Progenitor cell of endocrine pancreas (in vitro differentiated cells): ENCODE results near the gene PMEPA1. TPM values are rescaled to one million over a fixed set of nuclear protein-coding genes. Genes with fewer than 3 reads are reported as not detected.

ENCODE experiments used
- DNase-seq: peaks from one replicate; pipeline ENCODE4 v3.0.0; 2021; ENCODE audit warnings: low spot score; ENCODE audit not compliant: unreplicated experiment
- H3K27ac Mint-ChIP-seq: 2 replicates; pipeline ENCODE4 v1.8.0; 2021; ENCODE audit warnings: mild to moderate bottlenecking, moderate library complexity, mixed read lengths
- H3K27me3 Mint-ChIP-seq: 2 replicates; pipeline ENCODE4 v1.8.0; 2021; ENCODE audit warnings: mixed read lengths
- H3K36me3 Mint-ChIP-seq: 2 replicates; pipeline ENCODE4 v1.8.0; 2022; ENCODE audit warnings: mixed read lengths; ENCODE audit not compliant: insufficient read depth
- H3K4me1 Mint-ChIP-seq: 2 replicates; pipeline ENCODE4 v1.8.0; 2021; ENCODE audit warnings: low read depth, mixed read lengths
- H3K4me3 Mint-ChIP-seq: 2 replicates; pipeline ENCODE4 v1.8.0; 2021; ENCODE audit warnings: low read depth, mild to moderate bottlenecking, moderate library complexity, mixed read lengths
- H3K9me3 Mint-ChIP-seq: 2 replicates; pipeline ENCODE4 v1.8.0; 2021; ENCODE audit warnings: low read depth, mixed read lengths
- total RNA-seq: library from RNA; stranded (reverse); gene quantifications from 2 replicates; pipeline ENCODE4 v1.2.1, GENCODE V29; 2021
- TF ChIP-seq, protein P1 (sequence below): fragments of 200-600 bp; sonication (generic); IDR thresholded peaks from one replicate; pipeline ENCODE4 v1.5.0; 2021; ENCODE audit warnings: antibody characterized with exemption, mild to moderate bottlenecking; ENCODE audit not compliant: unreplicated experiment

PMEPA1 gene
- total RNA-seq, 1 donor from 2014 or later = 9.1 TPM

DNA sequence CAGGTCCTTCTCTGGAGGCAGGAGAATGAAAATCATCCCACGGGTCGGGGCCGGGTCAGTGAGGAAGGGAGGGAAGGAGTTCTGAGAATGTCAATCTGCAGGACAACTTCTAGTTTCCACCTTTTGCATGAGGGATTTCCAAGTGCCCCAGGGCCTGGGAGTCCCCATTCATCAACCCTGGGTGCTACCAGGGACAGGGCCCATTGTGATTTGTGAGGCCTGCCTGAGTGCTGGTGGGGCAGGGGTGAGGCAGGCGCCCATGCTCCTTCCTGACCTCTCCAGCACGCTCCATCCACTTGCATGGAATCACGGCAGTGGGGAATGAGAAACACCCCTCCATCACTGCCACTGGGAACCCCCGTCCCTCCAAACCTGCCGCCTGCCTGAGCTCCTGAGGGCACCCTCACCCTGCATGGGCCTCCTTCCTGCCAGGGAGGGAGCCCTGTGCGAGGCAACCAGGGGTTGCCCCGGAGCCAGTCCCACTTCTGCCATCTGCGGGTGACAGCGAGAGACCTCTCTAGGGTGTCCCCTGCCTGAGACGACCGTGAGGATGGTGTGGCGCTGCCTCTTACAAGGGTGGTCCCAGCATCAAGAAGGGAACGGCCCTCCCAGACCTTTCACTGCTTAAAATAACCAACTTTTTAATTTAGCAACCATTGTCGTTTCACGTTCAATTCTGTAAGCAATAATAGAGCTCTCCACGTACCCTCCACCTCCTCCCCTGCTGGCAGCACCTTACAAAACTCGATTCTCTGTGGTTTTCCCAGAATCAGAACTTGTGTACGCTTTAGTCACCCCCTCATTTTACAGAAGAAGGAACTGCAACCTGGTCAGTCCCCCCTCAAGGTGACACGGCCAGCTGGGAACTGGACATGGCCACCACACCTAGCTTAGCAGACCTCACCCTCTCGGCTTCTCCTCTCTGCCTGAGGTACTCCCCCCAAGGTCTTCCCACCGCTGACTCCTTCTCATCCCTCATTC is 28.6 kb downstream of the PMEPA1 start:
- no peak overlapping the region for H3K27ac Mint-ChIP-seq
- H3K4me3 Mint-ChIP-seq = no peak overlapping the region
- DNase-seq = no peak
- TF ChIP-seq, protein P1, sequence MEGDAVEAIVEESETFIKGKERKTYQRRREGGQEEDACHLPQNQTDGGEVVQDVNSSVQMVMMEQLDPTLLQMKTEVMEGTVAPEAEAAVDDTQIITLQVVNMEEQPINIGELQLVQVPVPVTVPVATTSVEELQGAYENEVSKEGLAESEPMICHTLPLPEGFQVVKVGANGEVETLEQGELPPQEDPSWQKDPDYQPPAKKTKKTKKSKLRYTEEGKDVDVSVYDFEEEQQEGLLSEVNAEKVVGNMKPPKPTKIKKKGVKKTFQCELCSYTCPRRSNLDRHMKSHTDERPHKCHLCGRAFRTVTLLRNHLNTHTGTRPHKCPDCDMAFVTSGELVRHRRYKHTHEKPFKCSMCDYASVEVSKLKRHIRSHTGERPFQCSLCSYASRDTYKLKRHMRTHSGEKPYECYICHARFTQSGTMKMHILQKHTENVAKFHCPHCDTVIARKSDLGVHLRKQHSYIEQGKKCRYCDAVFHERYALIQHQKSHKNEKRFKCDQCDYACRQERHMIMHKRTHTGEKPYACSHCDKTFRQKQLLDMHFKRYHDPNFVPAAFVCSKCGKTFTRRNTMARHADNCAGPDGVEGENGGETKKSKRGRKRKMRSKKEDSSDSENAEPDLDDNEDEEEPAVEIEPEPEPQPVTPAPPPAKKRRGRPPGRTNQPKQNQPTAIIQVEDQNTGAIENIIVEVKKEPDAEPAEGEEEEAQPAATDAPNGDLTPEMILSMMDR = no peak
- H3K27me3 Mint-ChIP-seq = no peaks in the 10 kb centered on the region
- no peaks in the 10 kb centered on the region for H3K36me3 Mint-ChIP-seq
- H3K4me1 Mint-ChIP-seq = peaks cover 21% of the 10 kb centered on the region
- no peaks in the 10 kb centered on the region for H3K9me3 Mint-ChIP-seq

DNA sequence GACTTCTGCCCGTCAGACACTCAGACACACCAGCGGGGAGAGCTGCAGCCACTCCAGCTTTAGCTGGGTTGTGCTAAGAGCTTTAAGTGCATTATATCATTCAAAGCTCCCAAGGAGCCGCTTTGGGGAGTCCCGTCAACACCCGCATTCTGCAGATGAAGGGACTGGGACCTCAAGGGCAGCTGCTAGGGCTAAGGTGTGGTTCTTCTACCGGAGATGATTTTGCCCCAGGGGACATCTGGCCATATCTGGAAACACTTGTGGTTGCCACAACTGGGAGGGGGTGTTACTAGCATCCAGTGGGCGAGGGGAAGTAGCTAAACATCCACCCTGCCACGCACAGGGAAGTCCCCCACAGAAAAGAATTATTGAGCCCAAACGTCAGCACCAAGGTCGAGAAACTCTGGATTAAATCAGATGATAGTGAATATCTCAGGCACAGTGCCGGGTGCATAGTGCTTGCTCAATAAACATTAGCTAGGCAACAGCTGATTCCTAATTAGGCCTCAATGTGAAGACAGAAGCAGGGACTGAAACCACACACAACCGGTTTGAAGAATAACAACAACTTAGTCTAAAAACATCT is 29.6 kb downstream of the PMEPA1 start:
- H3K27me3 Mint-ChIP-seq = no peaks in the 10 kb centered on the region
- no peak overlapping the region for H3K27ac Mint-ChIP-seq
- TF ChIP-seq, protein P1 = no peak
- H3K36me3 Mint-ChIP-seq = no peaks in the 10 kb centered on the region
- H3K4me1 Mint-ChIP-seq = peaks cover 14% of the 10 kb centered on the region
- no peaks in the 10 kb centered on the region for H3K9me3 Mint-ChIP-seq
- no peak for DNase-seq
- no peak overlapping the region for H3K4me3 Mint-ChIP-seq

DNA sequence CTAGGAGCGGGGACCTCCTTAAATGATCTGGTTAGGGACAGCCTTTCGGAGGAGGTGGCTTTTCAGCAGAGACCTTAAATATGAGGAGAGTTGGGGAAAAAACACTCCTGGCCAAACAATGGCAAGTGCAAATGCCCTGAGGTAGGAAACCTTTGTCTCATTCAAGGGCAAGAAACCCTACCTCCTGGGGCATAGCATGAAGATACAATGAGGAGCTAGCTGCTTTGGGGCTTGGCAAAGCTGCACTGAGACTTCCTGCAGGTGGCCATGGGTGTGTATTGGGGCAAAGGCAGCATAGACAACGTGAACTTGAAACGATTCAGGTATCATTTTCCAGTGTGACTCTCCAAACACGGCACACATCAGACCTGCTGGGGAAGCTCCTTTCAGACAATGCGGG is 30.7 kb downstream of the PMEPA1 start:
- Mint-ChIP-seq H3K4me1 (peaks cover 8% of the 10 kb centered on the region), H3K4me3 (no peak overlapping the region)

DNA sequence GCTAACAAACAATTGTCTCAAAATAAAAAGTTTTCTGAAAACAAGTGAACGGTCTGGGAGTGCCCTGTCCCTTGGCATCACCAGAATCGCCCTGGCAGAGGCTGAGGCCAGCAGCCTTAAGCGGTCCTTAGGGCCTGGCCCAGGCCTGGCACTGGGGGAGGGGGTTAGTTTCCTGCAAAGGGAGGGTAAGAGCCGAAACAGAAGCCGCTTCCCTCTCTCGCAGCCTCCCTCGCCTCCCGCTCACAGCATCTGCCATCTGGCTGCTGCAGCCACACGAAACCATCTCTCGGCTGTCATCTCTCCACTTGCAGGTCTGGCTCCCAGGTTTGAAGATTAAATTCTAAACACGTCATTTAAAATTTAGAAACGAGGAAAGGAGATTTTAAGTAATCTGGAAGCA is 31.5 kb downstream of the PMEPA1 start:
- no peaks in the 10 kb centered on the region for H3K9me3 Mint-ChIP-seq
- TF ChIP-seq, protein P1 = no peak
- H3K4me3 Mint-ChIP-seq = no peak overlapping the region
- peaks cover 5% of the 10 kb centered on the region for H3K4me1 Mint-ChIP-seq
- no peaks in the 10 kb centered on the region for H3K36me3 Mint-ChIP-seq
- H3K27ac Mint-ChIP-seq = no peak overlapping the region
- no peak for DNase-seq
- H3K27me3 Mint-ChIP-seq = no peaks in the 10 kb centered on the region

More for the DNA sequence above, 30.7 kb downstream of the PMEPA1 start:
- Mint-ChIP-seq H3K27me3 (no peaks in the 10 kb centered on the region), H3K36me3 (no peaks in the 10 kb centered on the region), H3K27ac (no peak overlapping the region), H3K9me3 (no peaks in the 10 kb centered on the region)
- DNase-seq = no peak
- TF ChIP-seq, protein P1 = no peak

DNA sequence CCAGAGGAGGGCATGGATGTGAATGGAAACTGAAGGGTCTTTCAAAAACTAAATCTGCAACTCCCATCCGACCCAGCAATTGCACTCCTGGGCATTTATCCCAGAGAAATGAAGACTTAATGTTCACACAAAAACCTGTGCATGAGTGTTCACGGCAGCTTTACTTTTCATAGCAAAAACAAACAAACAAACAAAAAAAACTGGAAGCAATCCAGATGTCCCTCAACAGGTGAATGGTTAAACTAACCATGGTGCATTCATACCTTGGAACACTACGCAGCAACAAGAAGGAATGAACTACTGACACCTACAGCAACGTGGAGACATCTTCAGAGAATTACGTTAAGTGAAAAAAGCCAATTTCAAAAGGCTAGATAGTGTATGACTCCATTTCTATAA is 32.2 kb downstream of the PMEPA1 start:
- Mint-ChIP-seq H3K27ac (no peak overlapping the region), H3K4me3 (no peak overlapping the region), H3K27me3 (no peaks in the 10 kb centered on the region)

More for the DNA sequence above, 32.2 kb downstream of the PMEPA1 start:
- H3K4me1 Mint-ChIP-seq = peaks cover 5% of the 10 kb centered on the region
- H3K36me3 Mint-ChIP-seq = no peaks in the 10 kb centered on the region
- TF ChIP-seq, protein P1 = no peak
- no peaks in the 10 kb centered on the region for H3K9me3 Mint-ChIP-seq
- no peak for DNase-seq
